SU-DHL-6 (cell line): ENCODE measurements around the gene MOCOS.

ENCODE experiments used
- H2AFZ ChIP-seq: fragments of 200-600 bp; sonication (generic); 2 replicates; pipeline ENCODE4 v1.6.1; 2014; ENCODE audit warnings: low read depth, mild to moderate bottlenecking, moderate library complexity, mixed read lengths, antibody characterized with exemption, low read length; ENCODE audit not compliant: severe bottlenecking
- H3F3A ChIP-seq: fragments of 200-600 bp; shearing (Covaris generic); 2 replicates; pipeline ENCODE4 v1.6.0; 2016; ENCODE audit warnings: antibody characterized with exemption, mild to moderate bottlenecking; ENCODE audit not compliant: insufficient read depth
- H3K27ac ChIP-seq: fragments of 200-600 bp; sonication (generic); 2 replicates; pipeline ENCODE4 v1.5.1; 2016; ENCODE audit warnings: low read depth, mild to moderate bottlenecking, low read length, moderate library complexity, mixed read lengths
- H3K27me3 ChIP-seq: fragments of 200-600 bp; sonication (generic), shearing (Covaris generic); 2 replicates; pipeline ENCODE4 v1.6.0; 2014; ENCODE audit warnings: mild to moderate bottlenecking, low read length
- H3K36me3 ChIP-seq: fragments of 200-600 bp; sonication (generic); 2 replicates; pipeline ENCODE4 v1.6.1; 2014; ENCODE audit warnings: mild to moderate bottlenecking, low read length, mixed read lengths
- H3K4me2 ChIP-seq: fragments of 300-600, 200-600 bp; shearing (Covaris generic), sonication (generic); 2 replicates; pipeline ENCODE4 v1.6.0; 2014; ENCODE audit warnings: low read length, low read depth, mild to moderate bottlenecking; ENCODE audit not compliant: poor library complexity, severe bottlenecking
- H3K4me3 ChIP-seq: fragments of 200-600 bp; sonication (generic); 2 replicates; pipeline ENCODE4 v1.5.1; 2014; ENCODE audit warnings: antibody characterized with exemption, low read length, mild to moderate bottlenecking, mixed read lengths; ENCODE audit not compliant: insufficient read depth, poor library complexity, severe bottlenecking
- H3K79me2 ChIP-seq: fragments of 200-600 bp; sonication (generic); 2 replicates; pipeline ENCODE4 v1.6.1; 2014; ENCODE audit warnings: mild to moderate bottlenecking, low read length, moderate library complexity; ENCODE audit not compliant: insufficient read depth
- H3K9ac ChIP-seq: fragments of 200-600 bp; sonication (generic); 2 replicates; pipeline ENCODE4 v1.7.0; 2014; ENCODE audit warnings: mild to moderate bottlenecking, low read length
- H3K9me2 ChIP-seq: fragments of 200-600 bp; sonication (generic); replicated peaks from 2 replicates; pipeline ENCODE4 v1.6.1; 2014; ENCODE audit warnings: low read length; ENCODE audit not compliant: insufficient read depth
- H3K9me3 ChIP-seq: fragments of 200-600 bp; sonication (generic); 2 replicates; pipeline ENCODE4 v1.6.1; 2014; ENCODE audit warnings: low read length, mixed read lengths; ENCODE audit not compliant: insufficient read depth
- H4K20me1 ChIP-seq: fragments of 200-600 bp; sonication (generic); 2 replicates; pipeline ENCODE4 v1.6.1; 2014; ENCODE audit warnings: low read depth, mild to moderate bottlenecking, antibody characterized with exemption, low read length, moderate library complexity, mixed read lengths
- EZH2phosphoT487 ChIP-seq: fragments of 200-600 bp; sonication (generic), shearing (Covaris generic); conservative IDR thresholded peaks from 2 replicates; pipeline ENCODE4 v1.6.1; 2018; ENCODE audit warnings: mild to moderate bottlenecking, antibody characterized with exemption, low read length, moderate library complexity, mixed read lengths
- TF ChIP-seq, protein P1 (sequence below): fragments of 200-600 bp; sonication (generic); IDR thresholded peaks from one replicate; pipeline ENCODE4 v1.5.1; 2017; ENCODE audit warnings: antibody characterized with exemption, mild to moderate bottlenecking, low read length, moderate library complexity; ENCODE audit not compliant: insufficient read depth, poor library complexity, severe bottlenecking

The MOCOS gene

DNA sequence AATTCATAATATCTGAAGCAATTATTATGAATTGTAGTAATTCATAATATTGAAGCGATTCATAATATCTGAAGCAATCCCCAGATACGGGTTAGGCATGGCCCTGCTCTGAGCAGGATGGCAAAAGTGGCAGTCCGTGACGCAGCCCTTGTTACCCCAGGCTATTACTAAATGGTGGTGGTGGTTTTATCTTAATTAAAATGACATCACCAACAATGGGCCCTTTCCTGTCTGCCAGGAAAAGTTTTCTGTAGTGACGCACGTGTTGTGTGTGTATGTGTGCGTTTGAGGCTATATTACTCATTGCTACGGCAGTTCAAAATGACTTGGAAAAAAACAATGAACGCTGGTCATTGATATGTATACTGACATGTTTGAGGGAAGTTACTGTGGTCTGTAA is 10.6 kb upstream of the MOCOS start:
- Histone ChIP-seq H3K4me3 (no peak overlapping the region), H3K9me2 (no peaks in the 10 kb centered on the region), H3F3A (peaks cover 9% of the 10 kb centered on the region), H3K36me3 (peaks cover 37% of the 10 kb centered on the region; the same call in 1 of the 2 replicates), H3K27me3 (no peaks in the 10 kb centered on the region), H4K20me1 (no peaks in the 10 kb centered on the region), H3K4me2 (no peak overlapping the region), H3K27ac (no peak overlapping the region), H3K9me3 (no peaks in the 10 kb centered on the region), H3K9ac (no peak overlapping the region), H2AFZ (no peak overlapping the region), H3K79me2 (no peaks in the 10 kb centered on the region)
- TF ChIP-seq EZH2phosphoT487 = no peak
- TF ChIP-seq, protein P1, sequence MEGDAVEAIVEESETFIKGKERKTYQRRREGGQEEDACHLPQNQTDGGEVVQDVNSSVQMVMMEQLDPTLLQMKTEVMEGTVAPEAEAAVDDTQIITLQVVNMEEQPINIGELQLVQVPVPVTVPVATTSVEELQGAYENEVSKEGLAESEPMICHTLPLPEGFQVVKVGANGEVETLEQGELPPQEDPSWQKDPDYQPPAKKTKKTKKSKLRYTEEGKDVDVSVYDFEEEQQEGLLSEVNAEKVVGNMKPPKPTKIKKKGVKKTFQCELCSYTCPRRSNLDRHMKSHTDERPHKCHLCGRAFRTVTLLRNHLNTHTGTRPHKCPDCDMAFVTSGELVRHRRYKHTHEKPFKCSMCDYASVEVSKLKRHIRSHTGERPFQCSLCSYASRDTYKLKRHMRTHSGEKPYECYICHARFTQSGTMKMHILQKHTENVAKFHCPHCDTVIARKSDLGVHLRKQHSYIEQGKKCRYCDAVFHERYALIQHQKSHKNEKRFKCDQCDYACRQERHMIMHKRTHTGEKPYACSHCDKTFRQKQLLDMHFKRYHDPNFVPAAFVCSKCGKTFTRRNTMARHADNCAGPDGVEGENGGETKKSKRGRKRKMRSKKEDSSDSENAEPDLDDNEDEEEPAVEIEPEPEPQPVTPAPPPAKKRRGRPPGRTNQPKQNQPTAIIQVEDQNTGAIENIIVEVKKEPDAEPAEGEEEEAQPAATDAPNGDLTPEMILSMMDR = no peak

- H3K27ac ChIP-seq = no peak overlapping the region
- H3K36me3 ChIP-seq = peaks cover 32% of the 10 kb centered on the region; the same call in 1 of the 2 replicates
- H3K9me2 ChIP-seq = no peaks in the 10 kb centered on the region
- H3K79me2 ChIP-seq = no peaks in the 10 kb centered on the region
- H3F3A ChIP-seq = peaks cover 9% of the 10 kb centered on the region
- no peaks in the 10 kb centered on the region for H3K9me3 ChIP-seq
- no peak overlapping the region for H3K9ac ChIP-seq
- H4K20me1 ChIP-seq = no peaks in the 10 kb centered on the region
- no peak overlapping the region for H3K4me3 ChIP-seq
- no peak overlapping the region for H3K4me2 ChIP-seq
- TF ChIP-seq, protein P1 = no peak
- TF ChIP-seq EZH2phosphoT487 = no peak
- H3K27me3 ChIP-seq = no peaks in the 10 kb centered on the region
- H2AFZ ChIP-seq = no peak overlapping the region
Observed at GRCh38 chr18:36177913-36178312, 9.4 kb upstream of the MOCOS start.

DNA sequence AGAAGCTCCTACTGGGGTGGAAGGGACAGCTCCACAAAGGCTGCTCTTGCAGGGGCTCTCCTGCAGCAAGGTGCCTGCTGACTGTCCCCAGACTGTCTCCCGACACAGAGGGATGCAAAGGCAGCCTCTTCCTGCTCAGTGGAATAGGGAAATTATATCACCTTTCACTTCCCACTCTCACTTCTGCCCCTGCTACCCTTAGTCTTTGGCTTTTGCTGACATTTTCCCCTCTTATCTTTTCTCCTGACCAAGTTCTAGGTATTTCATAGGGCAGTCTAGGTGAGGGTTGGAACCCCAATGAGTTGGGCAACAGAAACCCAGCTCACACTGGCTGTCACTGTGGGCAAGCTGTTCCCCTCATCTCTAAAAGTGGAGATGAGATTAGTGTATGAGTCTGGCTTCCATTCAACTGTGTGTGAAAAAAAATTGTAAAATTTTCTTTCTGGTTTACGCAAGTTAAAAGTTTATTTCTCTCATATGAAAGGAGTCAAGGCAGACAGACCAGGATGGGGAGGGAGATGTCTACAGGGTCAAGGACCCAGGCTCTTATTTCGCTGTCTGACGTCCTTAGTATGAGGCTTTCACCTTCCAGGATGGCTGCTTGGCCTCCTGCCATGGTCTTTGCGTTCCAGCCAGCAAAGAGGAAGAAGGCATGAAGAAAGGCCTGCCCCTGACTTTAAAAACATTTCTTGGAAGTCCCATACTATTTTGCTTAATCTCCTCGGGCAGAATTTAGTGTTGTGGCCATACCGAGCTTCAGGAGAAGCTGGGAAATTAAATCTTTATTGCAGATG is 7.5 kb upstream of the MOCOS start:
- Histone ChIP-seq H3F3A (peaks cover 9% of the 10 kb centered on the region), H3K36me3 (peaks cover 18% of the 10 kb centered on the region; the same call in 1 of the 2 replicates), H3K27me3 (no peaks in the 10 kb centered on the region), H4K20me1 (no peaks in the 10 kb centered on the region), H2AFZ (no peak overlapping the region), H3K4me3 (no peak overlapping the region), H3K9me3 (no peaks in the 10 kb centered on the region), H3K9ac (no peak overlapping the region), H3K9me2 (no peaks in the 10 kb centered on the region), H3K4me2 (no peak overlapping the region), H3K79me2 (no peaks in the 10 kb centered on the region), H3K27ac (no peak overlapping the region)
- TF ChIP-seq, protein P1 = no peak
- no peak for TF ChIP-seq EZH2phosphoT487
